Measurements from ENCODE around the gene GGNBP2.

Gene GGNBP2

DNA sequence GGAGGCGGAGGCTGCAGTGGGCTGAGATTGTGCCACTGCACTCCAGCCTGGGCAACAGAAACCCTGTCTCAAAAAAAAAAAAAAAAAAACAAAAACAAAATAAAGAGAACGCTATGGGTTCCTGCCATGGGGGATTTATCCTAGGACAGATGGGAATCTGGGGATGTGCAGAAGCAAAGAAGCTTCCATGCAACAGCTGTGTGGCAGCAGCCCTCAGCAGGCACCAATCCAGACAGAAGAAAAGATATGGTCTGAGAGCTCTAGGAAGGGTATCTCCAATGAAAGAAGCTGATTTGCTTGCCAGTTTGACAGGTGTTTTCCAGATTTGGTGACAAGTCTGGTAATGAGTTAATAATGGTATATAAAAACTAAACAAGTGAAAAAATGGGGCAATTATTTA is 21.6 kb upstream of the GGNBP2 start:
- DNase-seq = no peak

DNA sequence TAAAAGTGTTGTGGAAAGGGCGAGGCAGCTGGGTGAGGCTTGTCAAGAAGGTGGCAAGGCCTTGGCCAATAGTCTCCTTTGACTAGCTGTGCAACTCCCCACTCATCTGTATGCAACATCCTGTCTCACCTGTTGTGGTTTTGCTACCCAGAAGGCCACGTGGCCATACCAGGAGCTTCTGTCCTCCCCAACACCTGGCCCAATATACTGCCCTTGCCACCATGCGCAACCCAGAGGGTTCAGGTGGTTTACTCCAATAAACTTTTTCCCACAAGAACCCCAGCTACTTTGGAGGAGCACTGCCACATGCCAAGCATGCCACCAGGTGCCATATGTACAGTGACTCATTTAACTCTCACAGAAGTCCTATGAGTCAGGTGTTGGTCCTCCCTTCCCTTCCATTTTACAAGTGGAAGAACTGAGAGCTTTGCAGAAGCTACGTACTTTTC is 20.3 kb upstream of the GGNBP2 start:
- no peak for DNase-seq

DNA sequence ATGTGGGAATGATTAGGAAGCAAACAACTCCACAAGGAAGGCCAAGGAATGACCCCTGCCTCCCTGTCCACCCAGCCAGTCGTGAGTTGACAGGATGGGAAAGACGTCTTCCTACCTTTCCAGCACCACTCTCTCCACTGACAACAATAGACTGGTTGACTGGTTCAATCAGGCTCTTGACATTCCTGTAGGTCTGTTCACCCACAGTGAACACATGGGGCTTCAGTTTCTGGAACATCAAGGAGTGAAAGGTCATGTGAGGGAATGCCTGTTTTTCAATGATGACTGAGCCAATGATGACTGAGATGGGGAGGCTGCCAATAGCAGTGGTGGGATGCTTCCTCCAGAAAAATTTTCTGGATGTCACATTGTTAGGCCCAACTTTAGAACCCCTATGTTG is 19.6 kb upstream of the GGNBP2 start:
- DNase-seq = no peak

DNA sequence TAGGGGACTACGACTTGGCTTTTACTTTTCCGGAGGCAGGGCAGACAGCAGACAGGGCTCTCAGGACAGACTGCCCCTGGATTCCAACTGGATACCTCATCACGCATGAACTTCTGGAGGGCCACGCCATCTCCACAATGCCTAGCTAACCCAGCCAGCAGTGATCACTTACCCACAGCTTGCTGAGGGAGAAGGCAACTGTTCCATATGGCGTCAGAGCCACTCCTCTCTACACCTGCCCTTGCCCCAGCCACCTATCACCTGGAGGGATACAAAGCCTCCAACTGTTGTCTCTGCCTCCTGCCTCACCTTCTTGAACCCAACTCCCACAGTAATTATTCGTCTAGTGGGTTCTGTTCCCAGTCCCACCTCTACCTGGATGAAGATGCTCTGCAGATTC is 18.8 kb upstream of the GGNBP2 start:
- no peak for DNase-seq

DNA sequence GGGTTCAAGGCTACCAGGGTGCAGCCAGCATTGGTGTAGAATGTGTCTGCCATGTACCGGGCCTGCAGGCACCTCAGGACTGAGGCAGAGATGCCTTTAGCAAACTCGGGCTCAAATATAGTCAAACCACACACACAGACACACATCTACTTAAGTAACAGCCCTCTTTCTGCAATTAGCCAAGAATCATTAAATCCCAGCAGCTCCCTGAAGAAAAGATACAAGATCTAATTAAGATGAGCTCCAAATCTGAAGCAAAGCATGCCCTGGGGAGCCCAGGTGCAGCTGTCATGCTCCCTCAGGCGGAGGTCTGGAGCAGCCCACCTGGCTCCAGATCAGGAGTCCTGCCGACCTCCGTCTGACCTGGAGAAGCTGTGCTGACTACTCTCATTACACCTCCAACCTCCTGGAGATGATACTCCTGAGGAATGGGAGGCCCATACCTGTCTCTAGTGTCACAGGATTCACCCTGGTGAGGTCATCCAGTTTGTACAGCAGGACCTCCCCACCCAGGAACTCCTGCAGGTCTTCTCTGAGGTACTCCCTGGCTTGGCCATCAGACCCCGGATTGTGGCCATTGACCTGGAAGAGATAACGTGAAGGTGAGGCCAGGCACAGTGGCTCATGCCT is 17.0 kb upstream of the GGNBP2 start:
- DNase-seq = no peak

DNA sequence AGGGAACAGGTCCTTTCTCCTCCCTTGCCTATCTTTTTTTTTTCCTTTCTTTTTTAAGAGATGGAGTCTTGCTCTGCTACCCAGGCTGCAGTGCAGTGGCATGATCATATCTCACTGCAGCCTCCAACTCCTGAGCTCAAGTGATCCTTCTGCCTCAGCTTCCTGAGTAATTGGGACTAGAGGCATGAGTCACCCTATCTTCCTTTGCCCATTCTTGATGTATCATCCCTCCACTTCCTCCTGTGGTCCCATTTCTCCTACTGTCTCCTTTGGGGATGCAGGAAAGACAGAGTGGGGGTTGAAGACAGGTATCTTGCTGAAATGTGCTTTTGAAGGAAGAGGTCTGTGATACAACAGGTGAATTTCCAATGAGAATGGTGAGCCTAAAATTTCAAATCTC is 15.6 kb upstream of the GGNBP2 start:
- DNase-seq = no peak

DNA sequence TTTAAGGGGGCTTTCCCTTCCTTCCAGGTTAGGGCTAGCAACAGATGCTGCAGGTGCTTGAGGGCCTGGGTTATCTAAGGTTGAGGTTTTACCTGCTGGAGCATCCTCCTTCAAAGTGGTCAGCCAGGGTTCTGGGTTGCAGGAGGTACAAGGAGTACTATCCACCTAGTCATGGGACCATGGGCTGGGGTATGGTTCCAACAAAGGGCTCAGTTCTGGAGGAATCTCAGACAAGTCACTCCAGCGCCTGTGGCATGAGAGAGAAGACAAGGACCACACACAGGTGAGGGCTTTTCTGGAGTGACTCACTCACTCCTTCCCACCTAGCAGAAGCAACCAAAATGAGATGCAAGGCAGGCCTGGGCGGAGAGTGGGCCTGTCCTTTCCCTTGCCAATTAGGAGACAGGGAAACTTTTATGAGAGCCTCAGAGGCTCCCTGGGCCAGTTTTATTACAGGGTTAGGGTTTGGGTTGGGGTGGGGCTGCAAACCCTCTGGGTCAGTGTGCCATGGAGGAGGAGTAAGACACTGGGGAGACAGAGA is 12.2 kb upstream of the GGNBP2 start:
- no peak for DNase-seq

DNA sequence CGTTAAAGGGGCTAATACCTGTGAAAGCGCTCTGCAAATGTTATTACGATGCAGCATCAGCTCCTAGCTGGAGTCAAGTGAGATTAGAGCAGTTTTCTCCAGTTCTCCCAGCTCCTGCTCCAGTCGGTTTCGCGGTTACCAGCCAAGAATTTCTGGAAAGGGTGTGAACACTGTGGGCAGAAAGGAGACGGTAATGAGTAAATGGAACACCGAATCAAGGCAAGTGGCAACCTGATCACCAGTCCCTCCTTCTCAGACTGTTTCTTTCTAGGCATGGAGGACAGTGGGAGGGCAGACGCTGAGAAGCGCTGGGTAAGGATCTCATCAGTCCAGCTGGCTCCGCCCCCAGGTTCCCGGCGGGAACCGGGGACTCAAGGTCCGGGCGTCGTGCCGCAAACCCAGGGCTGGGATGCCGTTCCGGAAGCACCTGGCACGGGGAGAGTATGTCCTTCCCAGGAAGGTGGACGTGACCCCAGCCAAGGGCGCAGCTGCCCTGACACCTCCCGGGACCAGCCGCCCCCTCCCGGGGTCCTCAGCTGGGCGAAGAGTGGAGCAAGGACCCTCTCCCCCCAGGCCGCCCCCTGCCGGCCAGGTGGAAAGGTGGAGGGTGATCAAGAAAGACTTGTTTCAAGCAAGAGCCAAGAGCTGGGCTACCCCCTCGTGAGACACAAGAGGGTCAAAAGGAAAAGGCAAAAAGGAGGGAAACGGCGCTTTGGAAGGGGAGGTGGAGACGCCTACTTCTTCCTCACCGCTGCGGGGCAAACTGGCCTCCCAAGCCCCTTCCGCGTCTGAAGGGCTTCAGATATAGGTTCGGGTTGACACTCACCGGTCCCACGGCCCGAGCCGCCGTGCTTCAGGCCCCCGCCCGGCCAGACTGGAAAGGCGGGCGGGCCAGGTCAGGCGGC is 10.5 kb upstream of the GGNBP2 start:
- DNase-seq = peak; percentile 29 to 39

DNA sequence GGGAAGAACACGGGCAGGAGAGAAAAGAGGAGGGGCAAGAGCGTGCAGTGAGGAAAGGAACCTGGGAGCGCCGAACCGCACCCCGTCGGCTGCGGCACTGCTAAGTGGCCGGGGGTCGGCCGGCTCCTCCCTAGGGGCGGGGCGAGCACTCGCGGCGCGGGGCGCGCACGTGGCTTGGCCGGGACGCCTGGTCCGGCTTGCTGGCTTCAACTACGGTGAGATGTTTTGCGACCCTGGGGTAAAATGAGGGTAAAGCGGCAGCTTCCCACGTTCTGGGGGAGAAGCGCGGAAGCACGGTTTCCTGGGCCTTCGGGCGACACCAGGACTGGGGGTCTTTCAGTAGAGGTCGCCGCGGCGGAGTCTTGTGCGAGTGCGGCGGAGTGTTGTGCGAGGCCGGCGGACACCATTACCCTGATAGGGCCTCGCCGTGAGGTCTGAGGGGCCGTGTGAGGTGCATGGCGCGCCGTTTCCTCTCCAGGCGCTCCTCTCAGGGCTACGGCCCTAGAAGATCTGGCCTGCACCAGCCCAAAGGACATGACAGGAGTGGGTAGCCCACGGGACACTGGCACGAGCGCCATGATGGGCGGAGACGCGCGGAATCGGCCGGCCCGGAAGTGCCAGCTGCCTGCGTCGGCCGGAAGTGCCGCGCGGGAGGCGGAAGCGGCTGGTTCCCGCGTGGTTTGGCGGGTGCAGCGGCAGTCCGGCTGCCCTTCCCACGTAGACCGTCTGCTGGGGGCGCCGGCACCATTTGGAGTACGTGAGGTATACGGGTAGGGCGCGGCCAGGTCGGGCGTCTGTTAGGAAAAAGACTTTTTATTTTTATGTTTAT is 9.7 kb upstream of the GGNBP2 start, which contains the start of the genes MYO19 and PIGW:
Gene MYO19 (minus strand): TSS at position 29 of the 829 bp plus-strand sequence. CDS start 2,330 bp downstream, outside the sequence.
Gene PIGW (plus strand): TSS at position 148 of the 829 bp plus-strand sequence. CDS start 2,115 bp downstream, outside the sequence.
- DNase-seq = peak; percentile 83

DNA sequence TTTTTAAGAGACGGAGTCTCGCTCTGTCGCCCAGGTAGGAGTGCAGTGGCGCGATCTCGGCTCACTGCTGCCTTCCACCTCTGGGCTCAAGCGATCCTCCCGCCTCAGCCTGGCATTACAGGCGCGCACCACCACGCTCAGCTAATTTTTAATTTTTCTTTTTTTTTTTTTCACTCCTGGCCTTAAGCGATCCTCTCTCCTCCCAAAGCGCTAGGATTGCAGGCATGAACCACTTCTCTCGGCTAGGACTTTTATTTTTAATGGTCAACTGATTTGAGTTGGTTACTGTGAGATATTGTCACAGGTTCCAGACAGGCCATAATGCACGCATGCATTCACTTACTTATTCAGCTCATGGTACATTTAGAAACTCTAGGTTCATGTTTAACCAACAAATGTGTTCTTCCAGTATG is 9.0 kb upstream of the GGNBP2 start:
- no peak for DNase-seq

DNA sequence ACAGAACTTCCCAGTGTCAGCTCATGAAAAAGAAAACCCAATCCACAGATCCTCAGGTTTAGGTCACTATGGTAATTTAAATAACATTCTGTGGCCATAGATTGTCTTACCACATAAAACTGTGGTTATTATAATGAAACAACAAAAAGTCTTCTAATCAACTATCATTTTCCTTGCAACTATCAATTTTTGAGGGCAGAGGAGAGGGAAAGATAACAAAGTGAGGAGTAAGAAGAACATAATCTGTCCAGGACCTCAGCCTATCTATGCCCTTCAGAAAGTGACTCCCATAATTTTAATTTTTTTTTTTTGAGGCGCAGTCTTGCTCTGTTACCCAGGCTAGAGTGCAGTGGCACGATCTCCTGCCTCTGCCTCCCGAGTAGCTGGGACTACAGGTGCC is 4.0 kb upstream of the GGNBP2 start:
- DNase-seq = no peak

DNA sequence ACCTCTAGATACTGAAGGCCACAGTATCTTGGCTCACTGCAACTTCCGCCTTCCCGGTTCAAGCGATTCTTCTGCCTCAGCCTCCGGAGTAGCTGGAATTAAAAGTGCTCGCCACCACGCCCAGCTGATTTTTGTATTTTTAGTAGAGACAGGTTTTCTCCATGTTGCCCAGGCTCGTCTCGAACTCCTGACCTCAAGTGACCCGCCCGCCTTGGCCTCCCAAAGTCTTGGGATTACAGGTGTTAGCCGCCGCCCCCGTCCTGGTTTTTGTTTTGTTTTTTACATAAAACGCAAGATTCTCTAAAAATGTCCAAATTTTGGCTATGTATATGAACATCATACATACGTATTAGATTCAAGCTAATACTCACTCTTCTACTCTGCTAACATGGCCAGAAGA is 2.0 kb upstream of the GGNBP2 start:
- DNase-seq = no peak

DNA sequence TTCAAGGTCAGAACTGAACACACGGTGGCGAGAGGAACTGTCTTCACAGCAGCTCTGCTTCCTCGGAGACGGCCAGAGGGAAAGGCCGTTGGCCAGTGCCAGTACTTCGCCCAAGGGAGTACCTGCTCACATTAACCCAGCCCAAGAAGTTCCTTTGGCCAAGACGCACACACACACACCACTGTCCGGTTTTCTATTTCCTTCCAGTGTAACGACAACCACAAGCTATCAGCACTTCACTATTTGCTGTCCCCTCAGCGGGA is 744 bp upstream of the GGNBP2 start:
- DNase-seq = no peak

DNA sequence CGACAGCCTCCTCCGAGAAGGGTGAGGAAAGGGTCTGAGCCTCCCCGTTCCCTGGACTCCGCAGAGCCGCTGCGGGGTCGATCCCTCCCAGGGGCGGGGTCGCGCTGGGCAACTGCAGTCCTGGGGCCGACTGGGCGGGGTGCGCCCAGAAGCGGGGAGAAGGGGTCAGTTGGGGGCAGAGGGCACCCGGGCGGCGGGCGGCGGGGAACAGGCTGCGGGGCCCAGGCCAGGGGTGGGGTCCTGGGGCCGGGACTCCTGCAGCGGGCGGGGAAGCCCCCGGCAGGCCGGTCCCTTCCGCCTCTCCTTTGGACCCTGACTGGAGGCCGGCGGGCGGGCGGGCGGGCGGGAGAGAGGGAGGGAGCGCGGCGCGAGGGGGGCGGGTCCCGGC is 352 bp downstream of the GGNBP2 start:
- no peak for DNase-seq

DNA sequence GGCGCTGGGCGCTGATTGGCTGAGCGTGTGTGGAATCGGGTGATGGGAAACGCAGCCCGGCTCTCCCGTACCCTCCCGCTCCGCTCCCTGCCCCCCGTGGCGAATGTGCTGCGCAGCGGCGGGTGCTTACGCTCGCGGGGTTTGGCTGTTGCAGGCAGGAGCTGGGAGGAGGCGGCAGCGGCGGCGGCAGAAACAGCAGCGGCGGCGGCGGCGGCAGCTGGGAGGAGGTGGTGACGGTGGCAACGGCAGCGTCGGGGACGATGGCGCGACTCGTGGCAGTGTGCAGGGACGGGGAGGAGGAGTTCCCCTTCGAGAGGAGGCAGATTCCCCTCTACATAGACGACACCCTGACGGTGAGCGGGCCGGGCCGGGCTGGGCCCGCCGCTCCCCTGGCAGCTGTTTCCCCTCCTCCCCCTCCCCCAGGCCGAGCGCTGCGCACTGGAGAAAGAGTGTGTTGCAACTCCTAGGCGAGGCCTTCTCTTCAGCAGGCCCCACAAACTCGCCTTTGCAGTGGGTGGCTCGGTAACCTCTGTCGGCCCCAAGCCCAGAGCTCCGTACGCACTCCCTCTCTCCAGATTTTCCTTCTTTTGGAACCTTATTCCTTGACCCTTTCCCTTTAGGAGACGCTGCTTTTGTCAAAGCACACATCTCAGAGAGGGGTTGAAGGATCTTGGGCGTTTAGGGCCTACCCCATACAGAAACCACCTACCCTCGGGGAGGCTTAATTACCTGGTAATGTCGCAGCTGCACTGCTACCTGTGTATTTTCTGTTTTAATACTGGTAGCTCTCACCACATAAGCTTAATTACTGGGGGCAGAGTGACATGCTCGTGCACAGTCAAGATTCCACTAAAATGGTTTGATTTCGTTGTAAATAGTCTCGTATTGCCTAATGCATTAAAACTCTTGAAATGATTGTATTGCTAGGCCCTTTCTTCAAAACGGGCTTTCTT is 1.0 kb downstream of the GGNBP2 start:
- DNase-seq = peak; percentile 93 to 95

DNA sequence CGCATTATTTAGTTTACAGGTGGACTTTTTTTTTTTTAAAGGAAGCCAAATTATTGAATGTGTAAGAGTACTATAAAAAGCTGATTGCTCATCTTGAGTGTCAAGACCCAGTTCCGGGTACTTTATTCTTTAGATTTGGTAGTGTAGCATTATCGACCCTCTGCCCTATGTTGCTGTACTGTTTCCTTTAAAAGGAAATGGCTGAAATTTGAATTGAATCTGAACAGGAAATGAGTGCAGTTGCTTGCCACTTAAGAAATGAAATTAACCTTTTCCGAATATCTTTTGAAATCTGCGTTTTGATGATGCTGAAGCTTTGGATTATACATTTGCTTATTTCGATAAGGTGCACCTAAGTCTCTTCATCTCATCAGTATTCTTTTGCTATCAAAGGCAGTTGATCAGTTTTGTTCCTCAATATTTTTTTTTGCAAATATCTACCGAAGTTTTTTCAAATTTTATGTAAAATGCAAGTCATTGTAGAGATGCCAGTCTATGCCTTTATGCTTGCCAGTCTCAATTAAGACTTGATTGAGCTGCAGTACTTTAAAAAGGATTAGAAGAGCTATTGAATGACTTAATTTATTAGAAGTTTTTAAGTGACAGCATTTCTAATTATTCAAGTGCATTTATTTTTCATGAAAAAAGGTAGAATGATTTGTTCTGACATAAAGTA is 1.8 kb downstream of the GGNBP2 start:
- no peak for DNase-seq

DNA sequence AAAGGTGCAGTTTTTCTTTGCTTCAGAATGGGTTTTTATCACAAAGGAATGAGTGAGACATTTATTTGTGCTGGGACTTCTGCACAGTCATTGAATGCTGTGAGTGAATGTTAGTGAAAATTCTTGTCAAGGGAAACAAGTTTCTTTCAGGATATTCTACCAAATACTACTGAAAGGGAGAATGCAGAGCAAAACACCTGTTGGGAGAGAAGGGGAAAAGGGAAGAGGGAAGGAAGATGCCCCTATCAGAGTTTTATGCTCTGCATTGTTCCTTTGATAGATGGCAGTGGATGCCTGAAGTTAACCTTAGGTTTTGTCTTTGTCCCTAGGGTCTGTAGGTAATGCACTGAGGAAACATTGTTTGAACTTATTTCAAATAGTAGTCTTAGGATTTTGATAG is 3.1 kb downstream of the GGNBP2 start:
- DNase-seq = no peak

DNA sequence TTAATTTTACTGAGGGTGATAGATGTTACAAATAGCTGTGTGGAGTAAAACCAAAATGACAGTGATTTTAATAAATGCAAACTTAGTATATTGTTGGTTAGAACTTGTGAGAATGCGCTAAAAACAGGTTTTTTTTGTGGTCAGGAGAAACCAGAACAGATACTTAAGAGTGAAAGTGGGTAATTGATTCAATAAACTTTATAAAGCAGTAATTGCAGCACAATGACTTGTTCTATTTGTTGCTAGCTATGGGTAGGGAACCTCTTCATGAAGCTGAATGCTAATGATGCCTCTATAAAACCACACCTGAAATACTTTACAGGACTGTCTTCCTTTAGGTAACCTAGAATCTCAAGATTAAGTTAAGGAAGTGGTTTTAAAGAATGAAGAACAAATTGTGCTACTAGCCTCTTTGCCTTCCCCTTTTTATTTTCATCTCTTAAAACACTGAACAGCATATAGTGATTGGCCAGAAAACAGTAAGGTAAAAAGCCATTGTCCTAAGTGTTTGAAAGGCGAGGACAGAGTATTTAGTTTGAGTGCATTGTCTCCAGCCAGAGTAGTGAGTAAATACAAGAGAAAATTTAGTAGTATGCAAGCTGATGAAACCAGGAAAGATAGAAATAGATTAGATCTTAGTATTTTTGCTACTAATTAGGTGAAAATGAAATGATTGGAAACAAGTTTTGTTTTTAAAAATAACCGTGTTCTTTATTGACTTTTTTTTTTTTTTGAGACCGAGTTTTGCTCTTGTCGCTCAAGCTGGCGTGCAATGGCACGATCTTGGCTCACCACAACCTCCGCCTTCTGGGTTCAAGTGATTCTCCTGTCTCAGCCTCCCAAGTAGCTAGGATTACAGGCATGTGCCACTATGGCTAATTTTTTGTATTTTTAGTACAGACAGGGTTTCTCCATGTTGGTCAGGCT is 6.0 kb downstream of the GGNBP2 start:
- DNase-seq = no peak

DNA sequence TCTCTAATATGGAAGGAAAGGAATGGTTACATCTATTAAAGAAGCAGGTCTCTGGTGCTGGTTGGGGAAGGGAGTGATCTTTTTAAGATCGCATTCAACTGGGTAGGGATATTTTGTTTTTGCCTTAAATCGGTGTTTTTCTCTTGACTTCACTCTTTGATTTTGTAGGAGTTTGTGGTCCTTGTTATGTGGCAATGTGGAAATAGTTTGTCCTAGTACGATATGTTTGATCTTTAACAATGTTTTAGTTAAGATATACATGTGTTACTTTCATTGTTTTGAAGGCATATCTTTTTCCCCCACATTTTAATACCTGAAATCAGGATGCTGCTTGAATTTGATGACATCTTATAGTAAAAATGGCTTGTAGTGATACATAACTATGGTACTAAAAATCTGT is 8.7 kb downstream of the GGNBP2 start:
- no peak for DNase-seq

DNA sequence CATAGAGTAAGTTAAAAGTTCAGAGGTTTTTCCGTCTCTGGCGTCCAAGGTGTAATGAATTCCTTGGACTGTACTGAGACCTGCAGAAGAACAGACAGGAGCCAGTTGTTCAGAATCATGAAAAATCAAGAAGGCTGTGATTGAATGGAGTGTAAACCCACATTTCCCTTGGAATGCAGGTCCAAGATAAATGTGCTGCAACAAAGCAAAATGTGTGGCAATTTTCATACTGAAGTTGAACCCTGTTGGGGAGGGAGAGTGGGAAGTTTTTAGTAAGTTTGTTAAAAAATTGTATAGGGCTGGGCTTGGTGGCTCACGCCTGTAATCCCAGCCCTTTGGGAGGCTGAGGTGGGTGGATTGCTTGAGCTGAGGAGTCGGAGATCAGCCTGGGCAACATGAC is 21.4 kb downstream of the GGNBP2 start:
- no peak for DNase-seq

All from stimulated activated CD4-positive, alpha-beta T cell treated with anti-CD3 and anti-CD28 coated beads, Interleukin-2, amount 100 ng/mL, for 48 hours (primary cell).